SU-DHL-6 (cell line): ENCODE results near the gene PALLD.

Experiments
- H2AFZ ChIP-seq: fragments of 200-600 bp; sonication (generic); 2 replicates; pipeline ENCODE4 v1.6.1; 2014; ENCODE audit warnings: low read depth, mild to moderate bottlenecking, moderate library complexity, mixed read lengths, antibody characterized with exemption, low read length; ENCODE audit not compliant: severe bottlenecking
- H3F3A ChIP-seq: fragments of 200-600 bp; shearing (Covaris generic); 2 replicates; pipeline ENCODE4 v1.6.0; 2016; ENCODE audit warnings: antibody characterized with exemption, mild to moderate bottlenecking; ENCODE audit not compliant: insufficient read depth
- H3K27ac ChIP-seq: fragments of 200-600 bp; sonication (generic); 2 replicates; pipeline ENCODE4 v1.5.1; 2016; ENCODE audit warnings: low read depth, mild to moderate bottlenecking, low read length, moderate library complexity, mixed read lengths
- H3K27me3 ChIP-seq: fragments of 200-600 bp; sonication (generic), shearing (Covaris generic); 2 replicates; pipeline ENCODE4 v1.6.0; 2014; ENCODE audit warnings: mild to moderate bottlenecking, low read length
- H3K36me3 ChIP-seq: fragments of 200-600 bp; sonication (generic); 2 replicates; pipeline ENCODE4 v1.6.1; 2014; ENCODE audit warnings: mild to moderate bottlenecking, low read length, mixed read lengths
- H3K4me2 ChIP-seq: fragments of 300-600, 200-600 bp; shearing (Covaris generic), sonication (generic); 2 replicates; pipeline ENCODE4 v1.6.0; 2014; ENCODE audit warnings: low read length, low read depth, mild to moderate bottlenecking; ENCODE audit not compliant: poor library complexity, severe bottlenecking
- H3K4me3 ChIP-seq: fragments of 200-600 bp; sonication (generic); 2 replicates; pipeline ENCODE4 v1.5.1; 2014; ENCODE audit warnings: antibody characterized with exemption, low read length, mild to moderate bottlenecking, mixed read lengths; ENCODE audit not compliant: insufficient read depth, poor library complexity, severe bottlenecking
- H3K79me2 ChIP-seq: fragments of 200-600 bp; sonication (generic); 2 replicates; pipeline ENCODE4 v1.6.1; 2014; ENCODE audit warnings: mild to moderate bottlenecking, low read length, moderate library complexity; ENCODE audit not compliant: insufficient read depth
- H3K9ac ChIP-seq: fragments of 200-600 bp; sonication (generic); 2 replicates; pipeline ENCODE4 v1.7.0; 2014; ENCODE audit warnings: mild to moderate bottlenecking, low read length
- H3K9me2 ChIP-seq: fragments of 200-600 bp; sonication (generic); replicated peaks from 2 replicates; pipeline ENCODE4 v1.6.1; 2014; ENCODE audit warnings: low read length; ENCODE audit not compliant: insufficient read depth
- H3K9me3 ChIP-seq: fragments of 200-600 bp; sonication (generic); 2 replicates; pipeline ENCODE4 v1.6.1; 2014; ENCODE audit warnings: low read length, mixed read lengths; ENCODE audit not compliant: insufficient read depth
- H4K20me1 ChIP-seq: fragments of 200-600 bp; sonication (generic); 2 replicates; pipeline ENCODE4 v1.6.1; 2014; ENCODE audit warnings: low read depth, mild to moderate bottlenecking, antibody characterized with exemption, low read length, moderate library complexity, mixed read lengths
- EZH2phosphoT487 ChIP-seq: fragments of 200-600 bp; sonication (generic), shearing (Covaris generic); conservative IDR thresholded peaks from 2 replicates; pipeline ENCODE4 v1.6.1; 2018; ENCODE audit warnings: mild to moderate bottlenecking, antibody characterized with exemption, low read length, moderate library complexity, mixed read lengths
- TF ChIP-seq, protein P1 (sequence below): fragments of 200-600 bp; sonication (generic); IDR thresholded peaks from one replicate; pipeline ENCODE4 v1.5.1; 2017; ENCODE audit warnings: antibody characterized with exemption, mild to moderate bottlenecking, low read length, moderate library complexity; ENCODE audit not compliant: insufficient read depth, poor library complexity, severe bottlenecking

Gene PALLD

DNA sequence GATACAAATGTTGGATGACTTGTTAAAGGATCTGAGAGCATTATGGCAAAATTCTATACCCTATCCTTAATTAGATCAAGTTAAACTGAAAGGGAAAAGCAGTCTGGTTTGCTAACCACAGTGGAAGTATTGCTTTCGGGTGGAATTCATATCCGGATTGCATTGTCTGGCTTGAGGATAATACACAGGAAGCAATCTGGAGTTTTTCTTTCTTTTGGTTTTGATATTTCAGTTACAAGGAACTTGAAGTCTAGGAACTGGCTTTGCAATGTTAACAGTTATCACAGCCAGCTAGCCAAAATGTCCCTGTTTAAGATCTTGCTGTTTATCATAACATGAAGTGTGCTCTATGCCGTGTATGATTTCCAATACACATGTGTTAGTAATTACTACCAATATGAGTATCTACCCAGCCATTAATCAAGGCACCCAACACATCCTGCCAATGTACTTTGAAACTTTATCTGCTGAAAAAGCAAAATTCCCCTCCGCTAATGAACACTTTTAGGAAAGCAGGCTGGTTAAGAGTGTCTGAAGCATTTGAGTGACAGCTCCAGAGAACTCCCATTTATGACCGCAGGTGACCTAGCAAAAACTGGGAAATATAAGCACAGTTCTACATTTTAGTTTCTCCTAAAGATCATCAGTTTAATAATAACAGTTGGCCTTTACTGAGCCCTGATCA, 146.4 kb downstream of the PALLD start:
- Histone ChIP-seq H3K27me3 (no peaks in the 10 kb centered on the region), H3F3A (no peaks in the 10 kb centered on the region), H3K36me3 (no peaks in the 10 kb centered on the region), H3K9ac (no peak overlapping the region), H4K20me1 (no peaks in the 10 kb centered on the region), H3K79me2 (no peaks in the 10 kb centered on the region), H2AFZ (no peak overlapping the region), H3K27ac (no peak overlapping the region), H3K9me3 (no peaks in the 10 kb centered on the region), H3K4me2 (no peak overlapping the region), H3K4me3 (no peak overlapping the region), H3K9me2 (no peaks in the 10 kb centered on the region)
- TF ChIP-seq EZH2phosphoT487, result no peak
- TF ChIP-seq, protein P1, sequence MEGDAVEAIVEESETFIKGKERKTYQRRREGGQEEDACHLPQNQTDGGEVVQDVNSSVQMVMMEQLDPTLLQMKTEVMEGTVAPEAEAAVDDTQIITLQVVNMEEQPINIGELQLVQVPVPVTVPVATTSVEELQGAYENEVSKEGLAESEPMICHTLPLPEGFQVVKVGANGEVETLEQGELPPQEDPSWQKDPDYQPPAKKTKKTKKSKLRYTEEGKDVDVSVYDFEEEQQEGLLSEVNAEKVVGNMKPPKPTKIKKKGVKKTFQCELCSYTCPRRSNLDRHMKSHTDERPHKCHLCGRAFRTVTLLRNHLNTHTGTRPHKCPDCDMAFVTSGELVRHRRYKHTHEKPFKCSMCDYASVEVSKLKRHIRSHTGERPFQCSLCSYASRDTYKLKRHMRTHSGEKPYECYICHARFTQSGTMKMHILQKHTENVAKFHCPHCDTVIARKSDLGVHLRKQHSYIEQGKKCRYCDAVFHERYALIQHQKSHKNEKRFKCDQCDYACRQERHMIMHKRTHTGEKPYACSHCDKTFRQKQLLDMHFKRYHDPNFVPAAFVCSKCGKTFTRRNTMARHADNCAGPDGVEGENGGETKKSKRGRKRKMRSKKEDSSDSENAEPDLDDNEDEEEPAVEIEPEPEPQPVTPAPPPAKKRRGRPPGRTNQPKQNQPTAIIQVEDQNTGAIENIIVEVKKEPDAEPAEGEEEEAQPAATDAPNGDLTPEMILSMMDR, result no peak

DNA sequence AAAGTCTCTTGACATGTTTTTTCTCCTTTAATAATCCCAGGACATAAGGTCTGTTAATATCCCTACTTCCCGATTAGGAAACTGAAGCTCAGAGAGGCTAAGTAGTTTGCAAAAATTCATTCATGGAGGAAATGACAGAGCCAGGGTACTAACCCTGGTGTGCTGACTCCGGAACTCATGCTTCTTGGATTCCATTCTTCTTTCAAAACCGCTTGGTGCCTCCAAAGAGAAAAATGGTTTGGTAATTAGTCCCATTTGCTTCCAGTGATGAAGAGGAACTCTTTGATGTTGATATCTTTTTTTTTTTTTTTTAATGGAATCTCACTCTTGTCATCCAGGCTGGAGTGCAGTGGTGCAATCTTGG, 146.9 kb downstream of the PALLD start:
- Histone ChIP-seq H3K4me2 (no peak overlapping the region), H4K20me1 (no peaks in the 10 kb centered on the region), H3K36me3 (no peaks in the 10 kb centered on the region), H2AFZ (no peak overlapping the region), H3K9me3 (no peaks in the 10 kb centered on the region), H3K27me3 (no peaks in the 10 kb centered on the region), H3K27ac (no peak overlapping the region), H3K9ac (no peak overlapping the region), H3K9me2 (no peaks in the 10 kb centered on the region), H3K4me3 (no peak overlapping the region), H3K79me2 (no peaks in the 10 kb centered on the region), H3F3A (no peaks in the 10 kb centered on the region)
- no peak for TF ChIP-seq EZH2phosphoT487
- TF ChIP-seq, protein P1, result no peak

DNA sequence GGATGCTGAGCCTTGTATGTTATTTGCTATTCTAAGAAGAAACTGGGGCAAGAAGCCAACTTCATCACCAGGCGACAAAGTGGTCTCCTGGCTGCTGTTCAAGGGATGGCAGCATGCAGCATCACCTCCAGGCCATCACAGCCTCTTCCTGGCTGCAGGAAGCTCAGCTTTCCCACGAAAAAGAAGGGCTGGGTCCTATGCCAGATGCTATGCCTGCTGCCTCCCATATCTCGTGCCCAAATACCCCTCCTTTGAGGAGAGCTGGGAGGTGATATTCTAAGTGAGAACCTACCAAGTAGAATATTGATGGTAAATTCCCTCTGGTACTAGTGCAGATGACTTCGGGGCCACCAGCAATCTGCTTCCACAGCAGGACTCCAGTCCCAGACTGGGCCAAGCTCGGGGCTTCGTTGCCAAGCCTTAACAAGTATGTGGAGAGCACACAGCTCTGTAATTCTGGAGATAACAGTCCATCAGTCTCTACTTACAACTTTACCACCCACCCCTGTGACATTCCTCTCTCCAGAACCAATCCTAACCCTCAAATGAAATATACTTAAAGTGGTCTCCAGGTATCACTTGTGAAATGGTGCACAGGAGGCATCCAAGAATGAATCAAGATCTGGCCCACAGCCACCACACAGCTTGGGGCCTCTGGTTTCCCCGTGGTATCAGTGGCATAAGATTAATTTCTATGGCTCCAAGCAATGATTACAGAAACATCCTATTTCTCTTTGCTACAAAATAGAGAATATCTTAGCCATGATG, 149.3 kb downstream of the PALLD start:
- H3K4me3 ChIP-seq, result no peak overlapping the region
- H3F3A ChIP-seq, result no peaks in the 10 kb centered on the region
- no peaks in the 10 kb centered on the region for H3K9me2 ChIP-seq
- no peaks in the 10 kb centered on the region for H3K27me3 ChIP-seq
- no peak overlapping the region for H3K9ac ChIP-seq
- H4K20me1 ChIP-seq, result no peaks in the 10 kb centered on the region
- no peaks in the 10 kb centered on the region for H3K9me3 ChIP-seq
- no peak overlapping the region for H3K4me2 ChIP-seq
- no peak overlapping the region for H3K27ac ChIP-seq
- no peak for TF ChIP-seq EZH2phosphoT487
- TF ChIP-seq, protein P1, result no peak
- H3K36me3 ChIP-seq, result no peaks in the 10 kb centered on the region
- H3K79me2 ChIP-seq, result no peaks in the 10 kb centered on the region
- H2AFZ ChIP-seq, result no peak overlapping the region
